SK-N-SH (cell line): Measurements from ENCODE around the gene ELOVL1.

ENCODE experiments used
- RCOR1 ChIP-seq: fragments of 150-350 bp; IDR thresholded peaks from 2 replicates; pipeline ENCODE4 v1.6.1; 2017; ENCODE audit warnings: antibody characterized with exemption, low read length
- TF ChIP-seq, protein P1 (sequence below): fragments of 200-600 bp; sonication (generic); IDR thresholded peaks from 2 replicates; pipeline ENCODE4 v1.6.1; 2017; ENCODE audit warnings: antibody characterized with exemption, mild to moderate bottlenecking, moderate library complexity

DNA sequence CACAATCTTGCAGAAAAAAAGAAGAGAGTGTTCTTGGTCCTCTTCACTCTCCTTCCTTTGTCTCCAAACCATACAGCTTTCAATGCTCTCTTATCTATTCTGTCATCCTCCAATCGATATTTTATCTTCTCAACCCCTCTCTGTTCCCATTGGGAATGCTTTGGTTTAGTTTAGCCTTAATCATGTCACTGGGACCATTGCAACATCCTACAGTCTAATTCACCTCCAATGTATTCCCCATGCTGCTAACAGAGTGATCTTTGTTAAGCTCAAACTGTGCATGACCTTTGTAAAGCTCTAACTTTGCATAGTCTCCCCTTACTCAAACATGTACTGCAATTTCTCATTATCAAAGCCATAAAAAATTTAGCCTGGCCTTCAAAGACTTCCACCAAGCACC, 27.3 kb downstream of the ELOVL1 start:
- no peak for TF ChIP-seq RCOR1
- TF ChIP-seq, protein P1, sequence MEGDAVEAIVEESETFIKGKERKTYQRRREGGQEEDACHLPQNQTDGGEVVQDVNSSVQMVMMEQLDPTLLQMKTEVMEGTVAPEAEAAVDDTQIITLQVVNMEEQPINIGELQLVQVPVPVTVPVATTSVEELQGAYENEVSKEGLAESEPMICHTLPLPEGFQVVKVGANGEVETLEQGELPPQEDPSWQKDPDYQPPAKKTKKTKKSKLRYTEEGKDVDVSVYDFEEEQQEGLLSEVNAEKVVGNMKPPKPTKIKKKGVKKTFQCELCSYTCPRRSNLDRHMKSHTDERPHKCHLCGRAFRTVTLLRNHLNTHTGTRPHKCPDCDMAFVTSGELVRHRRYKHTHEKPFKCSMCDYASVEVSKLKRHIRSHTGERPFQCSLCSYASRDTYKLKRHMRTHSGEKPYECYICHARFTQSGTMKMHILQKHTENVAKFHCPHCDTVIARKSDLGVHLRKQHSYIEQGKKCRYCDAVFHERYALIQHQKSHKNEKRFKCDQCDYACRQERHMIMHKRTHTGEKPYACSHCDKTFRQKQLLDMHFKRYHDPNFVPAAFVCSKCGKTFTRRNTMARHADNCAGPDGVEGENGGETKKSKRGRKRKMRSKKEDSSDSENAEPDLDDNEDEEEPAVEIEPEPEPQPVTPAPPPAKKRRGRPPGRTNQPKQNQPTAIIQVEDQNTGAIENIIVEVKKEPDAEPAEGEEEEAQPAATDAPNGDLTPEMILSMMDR = no peak
